ENCODE results near the gene CCNDBP1. TPM values are rescaled to one million over a fixed set of nuclear protein-coding genes. Genes with fewer than 3 reads are reported as not detected.

The CCNDBP1 gene
- total RNA-seq, 1 experiment from 2014 or later, result 62.5 TPM

DNA sequence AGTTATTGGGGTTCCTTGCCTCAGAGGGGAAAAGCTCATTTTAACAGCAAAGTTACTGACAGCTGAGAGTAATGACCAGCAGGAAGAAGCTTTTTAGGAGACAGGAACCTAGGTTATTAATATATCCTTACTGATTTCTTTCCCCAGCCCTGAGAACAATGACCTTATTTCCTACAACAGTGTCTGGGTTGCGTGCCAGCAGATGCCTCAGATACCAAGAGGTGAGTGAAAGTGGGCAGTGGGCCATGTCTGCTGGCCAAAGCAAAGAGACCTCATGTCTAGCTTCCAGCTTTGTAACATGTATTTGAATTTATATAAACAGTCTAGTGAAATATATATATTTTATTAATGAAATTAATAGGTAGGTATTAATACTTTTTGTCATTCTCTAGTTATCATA, 5.0 kb downstream of the CCNDBP1 start:
- Histone ChIP-seq H3K27me3 (ENCODE audit: control insufficient read depth, insufficient read depth, low read length) (no peaks in the 10 kb centered on the region), H3K9me3 (ENCODE audit: control insufficient read depth, insufficient read depth, low read depth, low read length) (no peaks in the 10 kb centered on the region), H3K4me3 (ENCODE audit: low read depth in 2 of 2, low read length in 2 of 2) (no peak overlapping the region), H3K4me1 (ENCODE audit: control insufficient read depth, insufficient read depth, low read length) (peaks cover 3% of the 10 kb centered on the region; the same call in 1 of the 2 replicates), H3K27ac (ENCODE audit: low read length) (no peak overlapping the region), H3K36me3 (ENCODE audit: control insufficient read depth, insufficient read depth, low read length) (peaks cover 26% of the 10 kb centered on the region)
- CTCF ChIA-PET, result no interaction called here
- in situ Hi-C loops (cut with HindIII; ENCODE audit: low pct_unique_long_range_greater_than_20kb, low sequenced_read_pairs) (no loop called here), intact Hi-C loops (cut with micrococcal nuclease; ENCODE audit: unreplicated experiment) (no loop called here)
- ATAC-seq (no peak), DNase-seq (ENCODE audit: low read depth, low spot score) (no peak)
- TF ChIP-seq POLR2AphosphoS5 (IDR thresholded peaks at IDR 0.05; ENCODE audit: low read depth, low read length), result no peak
- TF ChIP-seq TCF7L2 (IDR thresholded peaks at IDR 0.05; ENCODE audit: low read depth, low read length), result no peak
- TF ChIP-seq, protein P1, sequence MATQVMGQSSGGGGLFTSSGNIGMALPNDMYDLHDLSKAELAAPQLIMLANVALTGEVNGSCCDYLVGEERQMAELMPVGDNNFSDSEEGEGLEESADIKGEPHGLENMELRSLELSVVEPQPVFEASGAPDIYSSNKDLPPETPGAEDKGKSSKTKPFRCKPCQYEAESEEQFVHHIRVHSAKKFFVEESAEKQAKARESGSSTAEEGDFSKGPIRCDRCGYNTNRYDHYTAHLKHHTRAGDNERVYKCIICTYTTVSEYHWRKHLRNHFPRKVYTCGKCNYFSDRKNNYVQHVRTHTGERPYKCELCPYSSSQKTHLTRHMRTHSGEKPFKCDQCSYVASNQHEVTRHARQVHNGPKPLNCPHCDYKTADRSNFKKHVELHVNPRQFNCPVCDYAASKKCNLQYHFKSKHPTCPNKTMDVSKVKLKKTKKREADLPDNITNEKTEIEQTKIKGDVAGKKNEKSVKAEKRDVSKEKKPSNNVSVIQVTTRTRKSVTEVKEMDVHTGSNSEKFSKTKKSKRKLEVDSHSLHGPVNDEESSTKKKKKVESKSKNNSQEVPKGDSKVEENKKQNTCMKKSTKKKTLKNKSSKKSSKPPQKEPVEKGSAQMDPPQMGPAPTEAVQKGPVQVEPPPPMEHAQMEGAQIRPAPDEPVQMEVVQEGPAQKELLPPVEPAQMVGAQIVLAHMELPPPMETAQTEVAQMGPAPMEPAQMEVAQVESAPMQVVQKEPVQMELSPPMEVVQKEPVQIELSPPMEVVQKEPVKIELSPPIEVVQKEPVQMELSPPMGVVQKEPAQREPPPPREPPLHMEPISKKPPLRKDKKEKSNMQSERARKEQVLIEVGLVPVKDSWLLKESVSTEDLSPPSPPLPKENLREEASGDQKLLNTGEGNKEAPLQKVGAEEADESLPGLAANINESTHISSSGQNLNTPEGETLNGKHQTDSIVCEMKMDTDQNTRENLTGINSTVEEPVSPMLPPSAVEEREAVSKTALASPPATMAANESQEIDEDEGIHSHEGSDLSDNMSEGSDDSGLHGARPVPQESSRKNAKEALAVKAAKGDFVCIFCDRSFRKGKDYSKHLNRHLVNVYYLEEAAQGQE (IDR thresholded peaks at IDR 0.05; ENCODE audit: insufficient read depth in 1 of 2, low read depth in 2 of 2, low read length in 1 of 2), result no peak
- TF ChIP-seq SIN3A (IDR thresholded peaks at IDR 0.05; ENCODE audit: borderline replicate concordance, insufficient read depth, low read depth, low read length), result no peak
- TF ChIP-seq, protein P2, sequence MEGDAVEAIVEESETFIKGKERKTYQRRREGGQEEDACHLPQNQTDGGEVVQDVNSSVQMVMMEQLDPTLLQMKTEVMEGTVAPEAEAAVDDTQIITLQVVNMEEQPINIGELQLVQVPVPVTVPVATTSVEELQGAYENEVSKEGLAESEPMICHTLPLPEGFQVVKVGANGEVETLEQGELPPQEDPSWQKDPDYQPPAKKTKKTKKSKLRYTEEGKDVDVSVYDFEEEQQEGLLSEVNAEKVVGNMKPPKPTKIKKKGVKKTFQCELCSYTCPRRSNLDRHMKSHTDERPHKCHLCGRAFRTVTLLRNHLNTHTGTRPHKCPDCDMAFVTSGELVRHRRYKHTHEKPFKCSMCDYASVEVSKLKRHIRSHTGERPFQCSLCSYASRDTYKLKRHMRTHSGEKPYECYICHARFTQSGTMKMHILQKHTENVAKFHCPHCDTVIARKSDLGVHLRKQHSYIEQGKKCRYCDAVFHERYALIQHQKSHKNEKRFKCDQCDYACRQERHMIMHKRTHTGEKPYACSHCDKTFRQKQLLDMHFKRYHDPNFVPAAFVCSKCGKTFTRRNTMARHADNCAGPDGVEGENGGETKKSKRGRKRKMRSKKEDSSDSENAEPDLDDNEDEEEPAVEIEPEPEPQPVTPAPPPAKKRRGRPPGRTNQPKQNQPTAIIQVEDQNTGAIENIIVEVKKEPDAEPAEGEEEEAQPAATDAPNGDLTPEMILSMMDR (IDR thresholded peaks at IDR 0.05), result no peak
- POLR2A ChIA-PET, result no interaction called here
- BruUV-seq (replicated peaks), result no TSS peak

DNA sequence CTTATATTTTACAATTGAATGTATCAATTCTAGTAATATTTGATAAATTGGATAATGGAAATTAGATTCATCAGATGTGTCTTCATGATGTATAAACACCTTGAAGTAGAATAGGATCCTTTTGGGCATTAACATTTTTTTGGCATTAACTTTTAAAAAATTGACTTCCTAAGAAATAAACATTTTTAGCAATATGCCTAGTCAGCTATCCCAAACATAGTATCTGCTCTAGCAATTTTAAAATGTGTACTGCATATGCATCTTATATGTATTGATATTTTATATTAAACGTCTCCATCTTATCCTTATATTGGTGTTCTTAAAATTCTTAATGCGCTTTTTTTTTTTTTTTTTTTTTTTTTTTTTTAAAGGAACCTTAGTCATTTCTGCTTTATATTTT, 8.5 kb downstream of the CCNDBP1 start:
- Histone ChIP-seq H3K27ac (ENCODE audit: low read length) (no peak overlapping the region), H3K9me3 (ENCODE audit: control insufficient read depth, insufficient read depth, low read depth, low read length) (no peaks in the 10 kb centered on the region), H3K27me3 (ENCODE audit: control insufficient read depth, insufficient read depth, low read length) (no peaks in the 10 kb centered on the region), H3K36me3 (ENCODE audit: control insufficient read depth, insufficient read depth, low read length) (peaks cover 26% of the 10 kb centered on the region), H3K4me3 (ENCODE audit: low read depth in 2 of 2, low read length in 2 of 2) (no peak overlapping the region), H3K4me1 (ENCODE audit: control insufficient read depth, insufficient read depth, low read length) (no peaks in the 10 kb centered on the region)
- DNase-seq (ENCODE audit: low read depth, low spot score), result no peak
- ChIA-PET POLR2A (interaction anchor here (0.6 to 0.7 kb wide), 3 partner anchors 229 to 860 kb away, joined by 3 to 17 read pairs (median 3); no protein-coding TSS in a partner anchor), CTCF (no interaction called here)
- no peak for ATAC-seq
- no TSS peak for BruUV-seq (replicated peaks)
- TF ChIP-seq, protein P1 (IDR thresholded peaks at IDR 0.05; ENCODE audit: insufficient read depth in 1 of 2, low read depth in 2 of 2, low read length in 1 of 2), result no peak
- no peak for TF ChIP-seq POLR2AphosphoS5 (IDR thresholded peaks at IDR 0.05; ENCODE audit: low read depth, low read length)
- no peak for TF ChIP-seq TCF7L2 (IDR thresholded peaks at IDR 0.05; ENCODE audit: low read depth, low read length)
- TF ChIP-seq, protein P2 (IDR thresholded peaks at IDR 0.05), result no peak
- TF ChIP-seq SIN3A (IDR thresholded peaks at IDR 0.05; ENCODE audit: borderline replicate concordance, insufficient read depth, low read depth, low read length), result no peak
- intact Hi-C loops (cut with micrococcal nuclease; ENCODE audit: unreplicated experiment) (no loop called here), in situ Hi-C loops (cut with HindIII; ENCODE audit: low pct_unique_long_range_greater_than_20kb, low sequenced_read_pairs) (no loop called here)
